NOMO-1 treated with dmso at 0.1 percent for 144 hours (cell line): ENCODE data around the gene MAB21L3.

Experiments used
- DNase-seq: peaks from one replicate; lab custom pipeline; 2025; ENCODE audit not compliant: unreplicated experiment; lab: John Stamatoyannopoulos, UW

The MAB21L3 gene

DNA sequence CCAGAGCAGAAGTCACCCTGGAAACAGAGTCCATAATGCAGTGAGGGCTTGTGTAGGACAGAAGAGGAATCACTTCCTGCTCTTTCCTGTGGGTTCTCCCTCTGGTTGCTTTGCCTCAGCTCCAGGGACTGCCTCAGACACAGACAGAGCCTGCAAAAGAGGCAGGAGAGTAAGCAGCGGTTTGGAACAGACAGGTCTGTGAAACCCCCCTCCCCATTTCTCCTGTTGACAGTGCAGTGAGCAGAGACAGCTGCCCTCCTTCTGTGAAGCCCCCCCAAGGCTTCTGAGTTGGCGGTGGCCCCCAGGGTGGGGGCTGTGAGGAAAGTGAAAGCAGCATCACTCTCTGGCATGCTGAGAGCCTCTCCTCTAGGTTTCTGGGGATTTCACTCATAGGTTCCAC is 53.0 kb downstream of the MAB21L3 start:
- DNase-seq: no peak

DNA sequence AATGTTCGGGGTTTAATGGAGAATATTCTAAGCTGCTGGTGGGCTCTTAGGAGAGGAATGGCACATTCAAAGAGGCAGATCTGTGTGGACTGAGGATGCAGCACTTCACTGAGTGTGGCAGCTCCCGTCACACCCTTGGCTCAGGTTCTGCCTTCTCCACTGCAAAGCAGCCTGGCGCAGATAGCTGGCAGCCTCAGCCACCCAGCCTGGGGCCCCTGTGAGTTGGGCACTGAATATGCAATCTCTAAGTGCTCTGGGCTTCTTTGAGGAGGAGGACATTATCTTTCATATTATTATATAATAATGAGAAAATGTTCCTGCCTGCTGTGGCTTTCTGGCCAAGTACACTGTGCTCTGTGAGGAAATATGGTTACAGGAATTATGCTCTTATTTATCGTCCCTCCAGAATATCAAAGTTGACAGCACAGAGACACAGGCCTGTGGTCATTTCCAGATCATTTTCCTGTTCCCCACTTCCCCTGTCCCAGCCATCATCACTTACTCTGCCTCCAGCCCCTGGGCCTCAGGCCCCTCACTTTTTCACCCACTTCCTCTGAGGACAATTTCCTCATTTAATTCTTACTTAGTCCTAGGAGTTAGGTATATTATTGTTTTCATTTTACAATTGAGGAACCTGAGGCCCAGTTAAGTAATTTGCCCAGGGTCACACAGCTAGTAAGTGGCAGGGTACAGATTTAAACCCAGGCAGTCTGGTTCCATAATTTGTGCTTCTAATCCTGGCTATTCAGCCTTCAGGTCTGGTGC is 53.6 kb downstream of the MAB21L3 start:
- DNase-seq: peak; percentile 13

GRCh38 chr1:116165572-116165971 is 54.4 kb downstream of the MAB21L3 start:
- DNase-seq: no peak

- no peak for DNase-seq
Measured at GRCh38 chr1:116166011-116166571, 54.9 kb downstream of the MAB21L3 start.

DNA sequence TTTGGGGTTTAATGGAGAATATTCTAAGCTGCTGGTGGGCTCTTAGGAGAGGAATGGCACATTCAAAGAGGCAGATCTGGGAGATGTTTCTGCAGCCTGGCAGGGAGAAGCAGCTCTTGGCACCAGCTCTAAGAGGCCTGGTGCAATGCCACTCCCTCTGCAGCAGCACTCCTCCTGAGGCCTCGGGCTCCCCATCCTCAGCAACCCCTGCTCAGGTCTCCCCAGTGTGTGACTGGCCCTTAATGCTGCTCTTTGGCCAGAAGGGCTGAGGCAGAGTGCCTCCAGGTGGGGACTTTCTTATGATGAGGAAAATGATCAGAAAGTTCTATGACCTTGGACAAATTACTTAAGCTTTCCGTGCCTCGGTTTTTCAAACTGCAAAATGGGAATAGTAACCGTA is 55.5 kb downstream of the MAB21L3 start:
- DNase-seq: no peak

DNA sequence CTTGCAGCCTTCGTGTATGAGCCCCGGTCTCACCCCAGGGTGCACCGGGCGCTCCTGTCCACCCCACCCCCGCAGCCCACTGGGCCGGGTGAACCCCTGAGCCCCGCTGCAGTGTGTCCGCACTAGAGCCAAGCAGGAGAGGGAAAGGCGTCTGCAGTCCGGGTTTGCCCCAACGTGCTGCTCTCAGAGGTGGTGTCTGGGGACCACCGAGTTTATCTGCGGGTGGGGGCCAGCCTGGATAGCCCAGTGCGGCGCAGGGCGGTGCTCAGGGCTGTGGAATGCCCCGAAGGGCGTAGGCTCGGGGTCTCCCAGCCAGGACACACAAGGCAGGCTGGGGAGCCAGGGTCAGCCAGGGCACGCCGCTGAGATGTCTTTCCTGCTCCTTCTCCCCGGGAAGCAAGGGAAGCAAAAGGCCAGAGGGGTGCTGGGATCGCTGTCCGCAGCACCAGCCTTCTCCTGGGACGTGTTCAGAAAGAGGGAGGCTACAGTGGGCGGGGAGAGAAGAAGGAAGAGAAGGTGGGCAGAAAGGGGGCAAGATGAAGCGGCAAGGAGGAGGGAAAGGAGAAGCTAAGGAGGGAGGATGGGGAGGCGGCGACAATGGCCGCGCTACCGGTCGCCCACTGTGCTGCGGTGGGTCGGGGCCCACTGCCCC is 56.6 kb downstream of the MAB21L3 start:
- no peak for DNase-seq

GRCh38 chr1:116168277-116169032 is 57.3 kb downstream of the MAB21L3 start:
- peak; percentile 43 for DNase-seq

DNA sequence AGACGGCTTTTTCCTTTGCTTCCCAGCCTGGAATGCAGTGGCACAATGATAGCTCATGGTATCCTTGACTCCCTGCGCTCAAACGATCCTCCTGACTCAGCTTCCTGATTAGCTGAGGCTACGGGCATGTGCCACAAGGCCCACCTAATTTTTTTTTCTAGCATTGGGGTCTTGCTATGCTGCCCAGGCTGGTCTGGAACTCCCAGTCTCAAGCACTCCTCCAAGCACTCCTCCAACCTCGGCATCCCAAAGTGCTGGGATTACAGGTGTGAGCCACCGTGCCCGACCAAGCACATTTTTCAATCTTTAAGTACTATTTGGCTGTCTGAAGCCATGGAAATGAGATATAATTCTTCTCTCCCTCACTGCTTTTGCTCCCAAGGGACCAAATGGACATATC is 58.7 kb downstream of the MAB21L3 start:
- DNase-seq: no peak

DNA sequence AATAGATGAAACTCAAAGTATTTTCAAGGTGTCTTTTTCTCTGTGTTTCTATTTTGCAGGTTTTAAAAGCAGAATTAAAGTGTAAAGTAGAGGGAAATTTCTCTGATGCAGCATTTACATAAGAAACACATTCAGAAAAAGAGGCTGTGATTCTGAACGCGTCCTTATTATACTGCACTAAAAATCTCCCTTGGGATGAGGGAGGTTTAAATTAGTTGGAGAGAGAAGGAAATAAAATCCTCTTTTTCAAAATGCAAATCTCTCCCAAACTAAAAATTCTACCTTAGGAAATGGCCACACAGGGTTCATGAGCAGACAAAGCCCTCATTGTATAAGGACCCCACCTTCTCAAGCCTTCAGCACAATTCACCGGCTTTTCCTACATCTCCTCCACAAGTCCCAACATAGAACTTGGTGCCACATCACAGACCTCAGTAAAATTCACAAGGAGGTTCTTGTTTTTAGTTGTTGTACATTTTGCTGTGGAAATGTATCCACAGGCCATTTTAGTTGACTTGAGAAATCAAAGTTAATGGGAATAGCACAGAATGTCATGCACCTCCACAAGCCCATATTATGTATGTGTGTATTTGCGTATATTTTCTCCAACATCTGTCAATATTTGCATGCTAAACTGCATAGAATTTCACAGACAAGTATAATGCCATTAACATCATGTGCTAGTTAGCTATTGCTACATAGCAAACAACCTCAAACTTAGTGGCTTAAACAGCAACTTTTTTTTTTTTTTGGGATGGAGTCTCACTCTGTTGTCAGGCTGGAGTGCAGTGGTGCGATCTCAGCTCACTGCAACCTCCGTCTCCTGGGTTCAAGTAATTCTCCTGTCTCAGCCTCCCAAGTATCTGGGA is 59.8 kb downstream of the MAB21L3 start:
- no peak for DNase-seq

DNA sequence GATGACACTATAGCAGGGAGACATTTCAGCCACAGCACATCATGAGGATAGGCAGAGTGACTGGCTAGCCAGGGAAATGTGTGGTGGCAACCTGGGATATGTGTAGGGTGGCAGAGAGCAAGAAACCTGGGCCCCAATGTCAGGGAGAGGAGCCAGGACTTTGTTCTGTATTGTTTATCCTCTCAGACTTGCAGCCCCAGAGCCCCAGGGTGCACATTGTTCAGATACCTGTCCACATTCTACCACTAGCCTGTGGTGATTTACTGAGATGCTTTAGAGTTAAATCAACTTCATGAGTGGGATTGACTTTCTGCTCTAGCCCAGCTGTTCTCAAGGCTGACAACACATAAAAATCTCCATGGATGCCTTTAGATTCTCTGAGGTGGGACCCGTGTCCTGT is 61.5 kb downstream of the MAB21L3 start:
- DNase-seq: no peak

GRCh38 chr1:116175611-116176010 is 64.4 kb downstream of the MAB21L3 start:
- peak; percentile 21 for DNase-seq

DNA sequence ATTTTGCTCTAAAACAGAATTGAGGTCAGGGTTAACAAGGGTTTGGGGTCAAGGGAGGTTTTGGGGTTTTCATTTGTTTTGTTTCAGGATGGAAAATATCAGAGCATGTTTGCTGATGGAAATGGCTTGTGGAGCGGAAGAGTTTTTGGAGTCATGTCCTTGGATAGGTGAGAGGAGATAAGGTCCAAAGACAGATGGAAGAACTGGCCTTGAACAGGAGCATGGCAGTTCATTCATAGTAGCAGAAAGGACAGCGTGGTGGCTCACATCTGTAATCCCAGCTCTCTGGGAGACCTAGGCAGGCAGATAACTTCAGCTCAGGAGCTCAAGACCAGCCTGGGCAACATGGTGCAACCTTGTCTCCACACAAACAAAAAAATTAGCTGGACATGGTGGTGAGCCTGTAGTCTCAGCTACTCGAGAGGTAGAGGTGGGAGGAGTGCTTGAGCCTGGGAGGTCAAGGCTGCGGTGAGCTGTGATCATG is 65.1 kb downstream of the MAB21L3 start:
- no peak for DNase-seq

GRCh38 chr1:116177861-116178260 is 66.7 kb downstream of the MAB21L3 start:
- no peak for DNase-seq

- no peak for DNase-seq
Measured at GRCh38 chr1:116178837-116179236, 67.6 kb downstream of the MAB21L3 start.

DNA sequence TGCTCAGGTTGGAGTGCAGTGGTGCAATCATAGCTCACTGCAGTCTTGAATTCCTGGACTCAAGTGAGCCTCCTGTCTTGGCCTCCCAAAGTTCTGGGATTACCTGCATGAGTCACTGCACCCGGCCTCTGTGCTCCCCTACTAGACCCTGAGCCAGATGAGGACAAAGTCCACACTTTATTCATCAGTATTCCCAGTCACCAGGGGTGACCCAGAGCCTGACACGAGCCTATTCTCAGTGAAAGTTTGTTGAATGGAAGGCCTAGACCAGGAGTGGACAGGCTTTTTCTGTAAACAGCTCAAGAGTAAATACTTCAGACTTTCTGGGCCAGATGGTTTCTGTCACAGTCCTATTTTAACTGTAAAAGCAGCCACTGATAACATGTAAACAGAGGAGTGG is 68.2 kb downstream of the MAB21L3 start:
- no peak for DNase-seq

DNA sequence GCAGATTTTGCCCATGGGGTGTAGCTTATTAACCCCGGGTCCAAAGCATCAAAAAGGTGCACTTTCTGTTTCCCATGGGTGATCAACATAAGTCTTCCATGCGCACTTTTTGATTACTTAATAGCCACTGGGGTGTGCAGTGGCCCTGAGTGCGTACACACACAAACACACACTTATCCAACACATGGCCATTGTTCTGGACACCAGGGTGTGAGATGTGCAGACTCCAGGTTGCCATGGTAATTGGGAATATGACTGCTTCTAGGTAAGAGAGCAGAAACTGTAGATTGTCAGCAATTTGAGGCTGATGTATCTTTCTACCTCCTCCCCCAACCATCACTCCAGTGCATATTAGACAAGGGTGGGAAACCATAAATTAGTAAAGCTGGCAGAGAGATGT is 68.8 kb downstream of the MAB21L3 start:
- DNase-seq: no peak

- no peak for DNase-seq
Measured at GRCh38 chr1:116182019-116182714, 71.0 kb downstream of the MAB21L3 start.
